IMR-90 (cell line): ENCODE data around the gene UACA. TPM values are rescaled to one million over a fixed set of nuclear protein-coding genes. Genes with fewer than 3 reads are reported as not detected.

Experiments
- ATAC-seq: fragments of 200-7000 bp; cut with Tn5 transposase; 2 replicates; pipeline ENCODE4 v1.9.1; 2020; ENCODE audit warnings: low read depth, mild to moderate bottlenecking, moderate library complexity
- BruUV-seq: library from RNA; stranded (reverse); fragments of 400-500 nt; replicated peaks from 2 replicates; lab custom pipeline; 2021; lab: Mats Ljungman, UMichigan
- CTCF ChIA-PET: fragments of 300-600 bp; formaldehyde crosslinking; extraction: SDS; loops from one replicate; lab custom pipeline; 2021; ENCODE audit warnings: antibody characterized with exemption; lab: Yijun Ruan, JAX
- POLR2A ChIA-PET: fragments of 300-600 bp; sonication (Branson Sonifier 250); formaldehyde crosslinking; loops from one replicate; lab custom pipeline; 2022; ENCODE audit warnings: antibody characterized with exemption; ENCODE audit not compliant: unreplicated experiment; lab: Charles Lee
- DNase-seq: peaks from one replicate; pipeline ENCODE4 v3.0.0; 2013
- H2AFZ ChIP-seq: replicated peaks from 2 replicates; pipeline ENCODE3; 2013; ENCODE audit warnings: low read length, mild to moderate bottlenecking; ENCODE audit not compliant: poor library complexity
- H2AK5ac ChIP-seq: 2 replicates; pipeline ENCODE4 v1.6.1; 2013; ENCODE audit warnings: low read depth, low read length, inconsistent platforms
- H2AK9ac ChIP-seq: replicated peaks from 2 replicates; pipeline ENCODE3; 2013; ENCODE audit warnings: mild to moderate bottlenecking, low read depth, low read length, moderate library complexity; ENCODE audit not compliant: poor library complexity
- H2BK120ac ChIP-seq: 2 replicates; pipeline ENCODE4 v1.6.1; 2013; ENCODE audit warnings: low read depth, low read length, inconsistent platforms
- H2BK15ac ChIP-seq: 3 replicates; pipeline ENCODE4 v1.6.1; 2013; ENCODE audit warnings: low read depth, low read length, inconsistent platforms
- H2BK20ac ChIP-seq: 2 replicates; pipeline ENCODE4 v1.6.1; 2013; ENCODE audit warnings: low read depth, mild to moderate bottlenecking, inconsistent platforms, low read length, moderate library complexity
- H2BK5ac ChIP-seq: 2 replicates; pipeline ENCODE4 v1.6.1; 2013; ENCODE audit warnings: mild to moderate bottlenecking, low read depth, low read length, inconsistent platforms; ENCODE audit not compliant: poor library complexity, severe bottlenecking
- H3K14ac ChIP-seq: replicated peaks from 2 replicates; pipeline ENCODE4 v1.6.1; 2013; ENCODE audit warnings: low read depth, low read length, inconsistent platforms
- H3K18ac ChIP-seq: 2 replicates; pipeline ENCODE4 v1.6.1; 2013; ENCODE audit warnings: low read depth, low read length, control low read depth
- H3K23ac ChIP-seq: 2 replicates; pipeline ENCODE4 v1.6.1; 2013; ENCODE audit warnings: low read depth, low read length, inconsistent platforms
- H3K27ac ChIP-seq: 2 replicates; pipeline ENCODE4 v1.5.1; 2013; ENCODE audit warnings: mild to moderate bottlenecking, control low read depth, low read length; ENCODE audit not compliant: insufficient read depth
- H3K27me3 ChIP-seq: 2 replicates; pipeline ENCODE4 v1.6.1; 2013; ENCODE audit warnings: low read length; ENCODE audit not compliant: control insufficient read depth, insufficient read depth
- H3K36me3 ChIP-seq: 2 replicates; pipeline ENCODE4 v1.6.1; 2013; ENCODE audit warnings: low read length, mixed read lengths; ENCODE audit not compliant: control insufficient read depth, insufficient read depth
- H3K4ac ChIP-seq: 2 replicates; pipeline ENCODE4 v1.6.1; 2013; ENCODE audit warnings: low read depth, low read length, inconsistent platforms
- H3K4me1 ChIP-seq: 2 replicates; pipeline ENCODE4 v1.6.1; 2013; ENCODE audit warnings: low read length, mixed read lengths; ENCODE audit not compliant: control insufficient read depth, insufficient read depth
- H3K4me2 ChIP-seq: 2 replicates; pipeline ENCODE4 v1.6.1; 2013; ENCODE audit warnings: low read depth, mild to moderate bottlenecking, control low read depth, low read length, moderate library complexity
- H3K4me3 ChIP-seq: 2 replicates; pipeline ENCODE4 v1.5.1; 2013; ENCODE audit warnings: low read depth, mild to moderate bottlenecking, control low read depth, low read length, moderate library complexity; ENCODE audit not compliant: insufficient read depth
- H3K56ac ChIP-seq: 2 replicates; pipeline ENCODE4 v1.6.1; 2013; ENCODE audit warnings: low read length, inconsistent platforms; ENCODE audit not compliant: insufficient read depth; ENCODE audit errors: extremely low read depth
- H3K79me1 ChIP-seq, 2 experiments: 2 replicates each; pipeline ENCODE4 v1.6.1; 2013; ENCODE audit warnings: low read length in 2 of 2, inconsistent platforms in 1 of 2, low read depth in 1 of 2
- H3K9ac ChIP-seq: 2 replicates; pipeline ENCODE4 v1.6.1; 2013; ENCODE audit warnings: low read depth, low read length, control low read depth
- H3K9me1 ChIP-seq: 2 replicates; pipeline ENCODE4 v1.6.1; 2013; ENCODE audit warnings: low read length, inconsistent platforms; ENCODE audit not compliant: insufficient read depth
- H3K9me3 ChIP-seq: 2 replicates; pipeline ENCODE4 v1.6.1; 2013; ENCODE audit warnings: low read length; ENCODE audit not compliant: control insufficient read depth, insufficient read depth
- H4K20me1 ChIP-seq: 2 replicates; pipeline ENCODE4 v1.6.1; 2013; ENCODE audit warnings: low read length, inconsistent platforms; ENCODE audit not compliant: insufficient read depth
- H4K5ac ChIP-seq: 2 replicates; pipeline ENCODE4 v1.6.1; 2013; ENCODE audit warnings: mild to moderate bottlenecking, low read depth, low read length, control low read depth
- H4K8ac ChIP-seq, 2 experiments: 2 replicates each; pipeline ENCODE4 v1.6.1; 2013; ENCODE audit warnings: low read depth in 2 of 2, low read length in 2 of 2, control low read depth in 1 of 2, inconsistent platforms in 1 of 2
- H4K91ac ChIP-seq: 2 replicates; pipeline ENCODE4 v1.6.1; 2013; ENCODE audit warnings: low read depth, low read length, inconsistent platforms; ENCODE audit not compliant: insufficient read depth
- CEBPB ChIP-seq: IDR thresholded peaks from 2 replicates; pipeline ENCODE4 v1.6.1; 2012; ENCODE audit warnings: low read depth, low read length, improper control_type of control experiment
- MAZ ChIP-seq: IDR thresholded peaks from 2 replicates; pipeline ENCODE4 v1.6.1; 2012; ENCODE audit warnings: low read depth, mild to moderate bottlenecking, low read length, improper control_type of control experiment, moderate library complexity, borderline replicate concordance
- SMC3 ChIP-seq: fragments of 150-350 bp; IDR thresholded peaks from 2 replicates; pipeline ENCODE4 v1.6.1; 2016; ENCODE audit warnings: low read depth, mild to moderate bottlenecking, antibody characterized with exemption, low read length, moderate library complexity
- dilution Hi-C: fragments of 300-500 bp; cut with HindIII; formaldehyde crosslinking; loops from one replicate; pipeline ENCODE4 v1.14.3; 2018; ENCODE audit warnings: low sequenced_read_pairs; ENCODE audit not compliant: unreplicated experiment
- in situ Hi-C: fragments of 300-500 bp; cut with MboI; formaldehyde crosslinking; loops from 3 replicates; pipeline ENCODE4 v1.14.3; 2019; ENCODE audit warnings: low sequenced_read_pairs, inconsistent platforms, mixed read lengths
- intact Hi-C: fragments of 100-400 bp; cut with micrococcal nuclease; formaldehyde crosslinking; loops from 2 replicates; pipeline ENCODE4 v1.10.0; 2022
- polyA plus RNA-seq, 3 experiments: library from polyadenylated mRNA; depleted of rRNA; stranded (reverse); fragments of >200 nt; gene quantifications; 2 replicates each; pipeline ENCODE4 v1.2.3, GENCODE V29; 2012; ENCODE audit warnings: low replicate concordance in 1 of 3
- total RNA-seq: library from RNA; depleted of rRNA; stranded (reverse); fragments of >200 nt; gene quantifications from 2 replicates; pipeline ENCODE4 v1.2.3, GENCODE V29; 2012
- TF ChIP-seq, protein P1 (sequence below): conservative IDR thresholded peaks from 2 replicates; pipeline ENCODE4 v1.5.1; 2012; ENCODE audit warnings: mild to moderate bottlenecking, low read depth, low read length, improper control_type of control experiment

The UACA gene
- total and polyA plus RNA-seq, 2 of the 4 experiments (the other 2 are of a cell fraction) = 156 to 507 TPM

DNA sequence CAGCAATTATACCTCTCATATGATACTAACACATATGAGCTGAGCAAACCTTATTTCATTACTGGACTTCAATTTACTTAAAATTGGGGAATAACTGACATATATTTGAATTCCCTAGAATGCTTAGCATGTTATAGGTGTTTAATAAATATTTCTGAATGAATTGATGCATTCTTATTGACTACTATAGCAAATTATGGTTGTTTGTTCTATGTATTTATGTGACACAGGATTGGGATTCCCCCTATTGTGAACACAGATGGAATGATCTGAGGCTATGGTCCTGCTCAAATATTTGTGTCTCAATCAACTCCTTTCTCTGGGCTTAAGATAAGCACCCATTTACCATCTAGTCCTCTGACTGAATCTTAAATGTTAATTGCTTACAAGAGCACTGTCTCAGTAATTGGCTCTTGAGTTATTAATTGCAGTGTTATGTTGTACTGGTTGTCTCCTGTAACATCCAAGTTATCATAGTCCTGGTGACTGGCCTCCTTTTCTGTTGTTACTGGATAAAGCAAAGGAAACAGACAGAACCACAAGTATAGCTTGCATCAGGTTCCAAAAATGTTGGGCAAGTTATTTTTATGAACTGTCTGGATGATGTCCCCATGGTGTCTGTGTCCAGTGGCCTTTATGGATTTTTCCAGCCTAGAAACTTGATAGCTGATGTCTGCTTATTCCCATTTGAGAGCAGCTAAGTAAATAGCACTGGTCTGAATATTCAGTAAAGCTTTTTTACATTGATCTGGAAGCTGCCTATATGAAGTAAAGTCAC, 2.3 kb upstream of the UACA start:
- Histone ChIP-seq H2BK20ac (peak overlapping the region; percentile 78), H3K79me1 (peaks cover 5 to 20% of the 10 kb centered on the region in 2 experiments), H3K4me3 (no peak overlapping the region), H3K27ac (no peak overlapping the region), H2BK15ac (no peak overlapping the region), H4K8ac (peak overlapping the region in 1 of 2 experiments; percentile 36; a peak in 1 of 4 replicates), H2AK9ac (no peak overlapping the region), H3K56ac (0 out of 2 replicates have a peak overlapping the region, but pooled peaks have one; percentile 0), H2AFZ (no peak overlapping the region), H3K27me3 (no peaks in the 10 kb centered on the region), H2AK5ac (no peak overlapping the region), H3K23ac (peak overlapping the region; percentile 73; the same call in 1 of the 2 replicates), H4K91ac (no peak overlapping the region), H3K4ac (peak overlapping the region; percentile 26; the same call in 1 of the 2 replicates), H3K9ac (no peak overlapping the region), H2BK120ac (peak overlapping the region; percentile 69), H3K9me3 (no peaks in the 10 kb centered on the region), H3K9me1 (0 out of 2 replicates have a peak, but pooled peaks cover 4% of the 10 kb centered on the region), H4K20me1 (no peaks in the 10 kb centered on the region; the same call in 1 of the 2 replicates), H3K18ac (no peak overlapping the region), H3K14ac (0 out of 2 replicates have a peak overlapping the region, but pooled peaks have one; percentile 37), H3K4me2 (peak overlapping the region; percentile 36; the same call in 1 of the 2 replicates), H2BK5ac (peak overlapping the region; percentile 88), H4K5ac (no peak overlapping the region), H3K4me1 (peaks cover 6% of the 10 kb centered on the region), H3K36me3 (no peaks in the 10 kb centered on the region)
- ATAC-seq = no peak
- dilution Hi-C loops (no loop called here), in situ Hi-C loops (no loop called here), intact Hi-C loops (no loop called here)
- DNase-seq = peak; percentile 63
- no TSS peak for BruUV-seq
- ChIA-PET CTCF (interaction anchor here (1.0 kb wide), 1 partner anchor 10 kb away, joined by 5 read pairs; no protein-coding TSS in a partner anchor), POLR2A (no interaction called here)
- TF ChIP-seq SMC3 (no peak), MAZ (no peak), CEBPB (peak; percentile 85)
- TF ChIP-seq, protein P1, sequence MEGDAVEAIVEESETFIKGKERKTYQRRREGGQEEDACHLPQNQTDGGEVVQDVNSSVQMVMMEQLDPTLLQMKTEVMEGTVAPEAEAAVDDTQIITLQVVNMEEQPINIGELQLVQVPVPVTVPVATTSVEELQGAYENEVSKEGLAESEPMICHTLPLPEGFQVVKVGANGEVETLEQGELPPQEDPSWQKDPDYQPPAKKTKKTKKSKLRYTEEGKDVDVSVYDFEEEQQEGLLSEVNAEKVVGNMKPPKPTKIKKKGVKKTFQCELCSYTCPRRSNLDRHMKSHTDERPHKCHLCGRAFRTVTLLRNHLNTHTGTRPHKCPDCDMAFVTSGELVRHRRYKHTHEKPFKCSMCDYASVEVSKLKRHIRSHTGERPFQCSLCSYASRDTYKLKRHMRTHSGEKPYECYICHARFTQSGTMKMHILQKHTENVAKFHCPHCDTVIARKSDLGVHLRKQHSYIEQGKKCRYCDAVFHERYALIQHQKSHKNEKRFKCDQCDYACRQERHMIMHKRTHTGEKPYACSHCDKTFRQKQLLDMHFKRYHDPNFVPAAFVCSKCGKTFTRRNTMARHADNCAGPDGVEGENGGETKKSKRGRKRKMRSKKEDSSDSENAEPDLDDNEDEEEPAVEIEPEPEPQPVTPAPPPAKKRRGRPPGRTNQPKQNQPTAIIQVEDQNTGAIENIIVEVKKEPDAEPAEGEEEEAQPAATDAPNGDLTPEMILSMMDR = no peak
